Neuronal stem cell (in vitro differentiated cells): ENCODE measurements around the gene TJAP1.

Experiments
- DNase-seq: peaks from one replicate; pipeline ENCODE4 v3.0.0-alpha.2; 2013; ENCODE audit warnings: low spot score
- H2AFZ ChIP-seq: one replicate; pipeline ENCODE4 v1.6.1; 2013; ENCODE audit warnings: mild to moderate bottlenecking, low read length, inconsistent platforms
- H2AK5ac ChIP-seq: 2 replicates; pipeline ENCODE4 v1.6.1; 2013; ENCODE audit warnings: low read depth, mild to moderate bottlenecking, inconsistent platforms, low read length, moderate library complexity, mixed read lengths
- H2BK120ac ChIP-seq: 2 replicates; pipeline ENCODE4 v1.6.1; 2013; ENCODE audit warnings: low read depth, mild to moderate bottlenecking, inconsistent platforms, low read length, moderate library complexity, mixed read lengths
- H2BK12ac ChIP-seq: one replicate; pipeline ENCODE4 v1.6.1; 2013; ENCODE audit warnings: low read length, inconsistent platforms
- H2BK15ac ChIP-seq: 2 replicates; pipeline ENCODE4 v1.6.1; 2013; ENCODE audit warnings: mild to moderate bottlenecking, low read length, inconsistent platforms, mixed read lengths
- H2BK5ac ChIP-seq: one replicate; pipeline ENCODE4 v1.6.1; 2013; ENCODE audit warnings: inconsistent platforms, mild to moderate bottlenecking, low read length, moderate library complexity
- H3K14ac ChIP-seq: one replicate; pipeline ENCODE4 v1.6.1; 2013; ENCODE audit warnings: low read length, inconsistent platforms
- H3K18ac ChIP-seq: 2 replicates; pipeline ENCODE4 v1.6.1; 2013; ENCODE audit warnings: low read length, inconsistent platforms
- H3K23ac ChIP-seq: 2 replicates; pipeline ENCODE4 v1.6.1; 2013; ENCODE audit warnings: low read depth, mild to moderate bottlenecking, mixed read lengths, low read length, inconsistent platforms; ENCODE audit not compliant: poor library complexity
- H3K27ac ChIP-seq: replicated peaks from 3 replicates; pipeline ENCODE4 v1.5.1; 2013; ENCODE audit warnings: low read length, inconsistent platforms
- H3K27me3 ChIP-seq, 3 experiments: 2 replicates each; pipeline ENCODE4 v1.6.1; 2013; ENCODE audit warnings: low read length in 3 of 3, mild to moderate bottlenecking in 2 of 3, inconsistent platforms in 1 of 3, low read depth in 1 of 3, mixed read lengths in 1 of 3, moderate library complexity in 1 of 3; ENCODE audit not compliant: control insufficient read depth in 3 of 3, insufficient read depth in 3 of 3
- H3K36me3 ChIP-seq, 2 donors: replicated peaks in 1 of 2; 2 replicates each; pipeline ENCODE4 v1.6.1; 2013; ENCODE audit warnings: low read length in 2 of 2; ENCODE audit not compliant: control insufficient read depth in 2 of 2, insufficient read depth in 2 of 2
- H3K4ac ChIP-seq: 2 replicates; pipeline ENCODE4 v1.6.1; 2013; ENCODE audit warnings: inconsistent platforms, mild to moderate bottlenecking, low read length, moderate library complexity
- H3K4me1 ChIP-seq, 2 donors: 1 replicate in 1 of 2; 2 replicates in 1 of 2; pipeline ENCODE4 v1.6.1; 2013; ENCODE audit warnings: low read length in 2 of 2, low read depth in 1 of 2; ENCODE audit not compliant: control insufficient read depth in 2 of 2, insufficient read depth in 1 of 2
- H3K4me2 ChIP-seq: one replicate; pipeline ENCODE4 v1.6.1; 2013; ENCODE audit warnings: mild to moderate bottlenecking, low read length, inconsistent platforms; ENCODE audit not compliant: insufficient read depth, poor library complexity, severe bottlenecking
- H3K4me3 ChIP-seq, 2 donors: 2 replicates each; pipeline ENCODE4 v1.5.1; 2013; ENCODE audit warnings: low read length in 2 of 2, mild to moderate bottlenecking in 2 of 2, inconsistent platforms in 1 of 2, moderate library complexity in 1 of 2
- H3K79me1 ChIP-seq: one replicate; pipeline ENCODE4 v1.6.1; 2013; ENCODE audit warnings: low read depth, mild to moderate bottlenecking, inconsistent platforms, low read length, moderate library complexity
- H3K9ac ChIP-seq: one replicate; pipeline ENCODE4 v1.6.1; 2013; ENCODE audit warnings: mild to moderate bottlenecking, low read depth, low read length, inconsistent platforms; ENCODE audit not compliant: poor library complexity
- H3K9me3 ChIP-seq, 2 donors: replicated peaks in 1 of 2; 2 replicates each; pipeline versions ENCODE3 to v1.6.1; 2013; ENCODE audit warnings: low read length in 2 of 2, mild to moderate bottlenecking in 2 of 2, inconsistent platforms in 1 of 2, low read depth in 1 of 2, mixed read lengths in 1 of 2, moderate library complexity in 1 of 2; ENCODE audit not compliant: control insufficient read depth in 2 of 2, insufficient read depth in 1 of 2
- H4K8ac ChIP-seq: one replicate; pipeline ENCODE4 v1.6.1; 2013; ENCODE audit warnings: low read depth, mild to moderate bottlenecking, inconsistent platforms, low read length, moderate library complexity
- H4K91ac ChIP-seq: one replicate; pipeline ENCODE4 v1.6.1; 2013; ENCODE audit warnings: low read length, low read depth, mild to moderate bottlenecking, inconsistent platforms; ENCODE audit not compliant: poor library complexity
- WGBS, 2 donors: extraction: QIAGEN DNeasy Blood & Tissue Kit; methylation state at CpG; one replicate each; pipeline ENCODE4 v1.1.7; 2013; ENCODE audit warnings: missing lambda C conversion rate in 2 of 2, mixed read lengths in 1 of 2; ENCODE audit not compliant: insufficient read length in 2 of 2, insufficient replicate concordance in 1 of 2; ENCODE audit errors: extremely low coverage in 2 of 2; 5-methylcytosine and 5-hydroxymethylcytosine counted together

The TJAP1 gene

GRCh38 chr6:43452896-43453295 is 24.5 kb upstream of the TJAP1 start:
- H3K18ac ChIP-seq, result no peak overlapping the region
- H3K27ac ChIP-seq, result no peak overlapping the region
- H4K8ac ChIP-seq, result no peak overlapping the region
- no peak overlapping the region for H3K9ac ChIP-seq
- no peak overlapping the region for H3K4me2 ChIP-seq
- H2BK5ac ChIP-seq, result no peak overlapping the region
- no peak for DNase-seq
- no peaks in the 10 kb centered on the region for H3K9me3 ChIP-seq
- H2AFZ ChIP-seq, result no peak overlapping the region
- H3K14ac ChIP-seq, result no peak overlapping the region
- H2BK15ac ChIP-seq, result no peak overlapping the region
- no peak overlapping the region for H4K91ac ChIP-seq
- H3K79me1 ChIP-seq, result no peaks in the 10 kb centered on the region
- H2BK12ac ChIP-seq, result no peak overlapping the region
- H3K4me3 ChIP-seq, result peak overlapping the region in 1 of 2 donors; percentile 41
- peaks cover 0 to 4% of the 10 kb centered on the region in 2 donors for H3K4me1 ChIP-seq
- H3K36me3 ChIP-seq, result peaks cover 26 to 46% of the 10 kb centered on the region in 2 donors
- H3K27me3 ChIP-seq, result peaks cover 2 to 20% (median 18%) of the 10 kb centered on the region in 3 experiments
- no peak overlapping the region for H2AK5ac ChIP-seq
- H2BK120ac ChIP-seq, result no peak overlapping the region
- no CpG with 5 or more reads among the region's 4 CpGs for WGBS, 2 donors
- H3K23ac ChIP-seq, result no peak overlapping the region
- H3K4ac ChIP-seq, result no peak overlapping the region

- Histone ChIP-seq H3K18ac (no peak overlapping the region), H3K14ac (no peak overlapping the region), H2AFZ (no peak overlapping the region), H3K4me3 (no peak overlapping the region), H2BK15ac (no peak overlapping the region), H2BK12ac (no peak overlapping the region), H3K36me3 (peaks cover 21 to 37% of the 10 kb centered on the region in 2 donors), H3K9ac (no peak overlapping the region), H3K4ac (no peak overlapping the region), H3K9me3 (no peaks in the 10 kb centered on the region), H3K27ac (no peak overlapping the region), H2BK5ac (no peak overlapping the region), H4K91ac (no peak overlapping the region), H3K27me3 (peaks cover 2 to 20% (median 18%) of the 10 kb centered on the region in 3 experiments), H2BK120ac (no peak overlapping the region), H3K4me1 (peaks cover 0 to 4% of the 10 kb centered on the region in 2 donors), H3K79me1 (no peaks in the 10 kb centered on the region), H3K4me2 (no peak overlapping the region), H4K8ac (no peak overlapping the region), H3K23ac (no peak overlapping the region), H2AK5ac (no peak overlapping the region)
- DNase-seq, result no peak
Measured at GRCh38 chr6:43453831-43454230, 23.5 kb upstream of the TJAP1 start.

- no peak overlapping the region for H2BK120ac ChIP-seq
- no peaks in the 10 kb centered on the region for H3K79me1 ChIP-seq
- peak overlapping the region in 1 of 2 donors; percentile 55 for H3K4me3 ChIP-seq
- no peak overlapping the region for H3K9ac ChIP-seq
- H3K18ac ChIP-seq, result no peak overlapping the region
- peak overlapping the region; percentile 37 for H3K23ac ChIP-seq
- no peak overlapping the region for H3K27ac ChIP-seq
- H2BK12ac ChIP-seq, result no peak overlapping the region
- no peak for DNase-seq
- no peak overlapping the region for H2BK15ac ChIP-seq
- H3K9me3 ChIP-seq, result no peaks in the 10 kb centered on the region
- peaks cover 0 to 4% of the 10 kb centered on the region in 2 donors for H3K4me1 ChIP-seq
- H3K27me3 ChIP-seq, result peaks cover 2 to 20% (median 18%) of the 10 kb centered on the region in 3 experiments
- H3K4me2 ChIP-seq, result peak overlapping the region; percentile 100
- no peak overlapping the region for H4K8ac ChIP-seq
- H2BK5ac ChIP-seq, result no peak overlapping the region
- no peak overlapping the region for H3K4ac ChIP-seq
- H2AFZ ChIP-seq, result peak overlapping the region; percentile 94
- H4K91ac ChIP-seq, result no peak overlapping the region
- H2AK5ac ChIP-seq, result peak overlapping the region; percentile 19
- no peak overlapping the region for H3K14ac ChIP-seq
- peaks cover 19 to 33% of the 10 kb centered on the region in 2 donors for H3K36me3 ChIP-seq
- WGBS, 2 donors, result no CpG with 5 or more reads among the region's 17 CpGs
Measured at GRCh38 chr6:43454290-43454695, 23.1 kb upstream of the TJAP1 start.

- no peak overlapping the region for H3K27ac ChIP-seq
- H3K79me1 ChIP-seq, result no peaks in the 10 kb centered on the region
- no peak overlapping the region for H2BK15ac ChIP-seq
- H4K91ac ChIP-seq, result no peak overlapping the region
- no peaks in the 10 kb centered on the region for H3K9me3 ChIP-seq
- peak overlapping the region; percentile 100 for H3K4me2 ChIP-seq
- H3K18ac ChIP-seq, result peak overlapping the region; percentile 80
- H3K36me3 ChIP-seq, result peaks cover 13 to 27% of the 10 kb centered on the region in 2 donors
- no peak overlapping the region for H4K8ac ChIP-seq
- no peak overlapping the region for H2BK120ac ChIP-seq
- peaks cover 2 to 20% (median 18%) of the 10 kb centered on the region in 3 experiments for H3K27me3 ChIP-seq
- peak overlapping the region; percentile 37 for H3K23ac ChIP-seq
- no peak overlapping the region for H2BK12ac ChIP-seq
- no CpG with 5 or more reads among the region's 97 CpGs for WGBS, 2 donors
- peak overlapping the region; percentile 55 to 81 for H3K4me3 ChIP-seq
- no peak overlapping the region for H2AK5ac ChIP-seq
- H3K4me1 ChIP-seq, result peaks cover 0 to 4% of the 10 kb centered on the region in 2 donors
- no peak overlapping the region for H3K14ac ChIP-seq
- no peak overlapping the region for H2BK5ac ChIP-seq
- H2AFZ ChIP-seq, result peak overlapping the region; percentile 94
- no peak overlapping the region for H3K4ac ChIP-seq
- H3K9ac ChIP-seq, result peak overlapping the region; percentile 94
- peak; percentile 81 for DNase-seq
Measured at GRCh38 chr6:43454696-43455530, 22.5 kb upstream of the TJAP1 start.
